Stimulated activated CD4-positive, alpha-beta T cell treated with anti-CD3 and anti-CD28 coated beads, Interleukin-4, amount 100 ng/mL, for 4 hours (primary cell): ENCODE data around the gene ATP13A3.
A peak's percentile ranks its signal among the peaks of the same experiment; 100 is the strongest.
"Not testable (repeated sequence)": the region's sequence is repeated elsewhere in the genome, so short reads cannot be mapped to it uniquely, and the experiment has no call there.

Source experiments
- DNase-seq, 2 experiments: peaks; one replicate each; pipeline ENCODE4 v3.0.0-alpha.2; 2020

ATP13A3 gene

GRCh38 chr3:194486540-194487288, at the start of gene ATP13A3:
Gene ATP13A3, minus strand, starts transcription at chr3:194487002. Its CDS starts 24,812 bp downstream, at chr3:194462190.
- peak; percentile 85 to 89 for DNase-seq

- DNase-seq = not testable (repeated sequence)
These were observed 48.4 kb upstream of the ATP13A3 start for GRCh38 chr3:194535199-194535598.

- no peak for DNase-seq
These were observed 47.4 kb upstream of the ATP13A3 start for GRCh38 chr3:194534243-194534642.

- DNase-seq = no peak
These were observed 45.8 kb upstream of the ATP13A3 start for GRCh38 chr3:194532591-194532990.

- DNase-seq = no peak
These were observed 40.9 kb upstream of the ATP13A3 start for GRCh38 chr3:194527726-194528125.

- DNase-seq = no peak
These were observed 39.4 kb upstream of the ATP13A3 start for GRCh38 chr3:194526164-194526563.

GRCh38 chr3:194522579-194523046, 35.8 kb upstream of the ATP13A3 start:
- DNase-seq = no peak

GRCh38 chr3:194521510-194522260, 34.9 kb upstream of the ATP13A3 start:
- DNase-seq = no peak

GRCh38 chr3:194520682-194521162, 33.9 kb upstream of the ATP13A3 start:
- peak; percentile 56 to 68 for DNase-seq

- peak in 1 of 2 experiments; percentile 5 for DNase-seq
These were observed 33.4 kb upstream of the ATP13A3 start for GRCh38 chr3:194520201-194520600.

GRCh38 chr3:194518652-194519051, 31.9 kb upstream of the ATP13A3 start:
- no peak for DNase-seq

- DNase-seq = no peak
These were observed 30.5 kb upstream of the ATP13A3 start for GRCh38 chr3:194517333-194517732.

GRCh38 chr3:194514626-194515025, 27.8 kb upstream of the ATP13A3 start:
- no peak for DNase-seq

GRCh38 chr3:194512895-194513601, 26.2 kb upstream of the ATP13A3 start:
- DNase-seq = no peak

- DNase-seq = no peak
These were observed 22.0 kb upstream of the ATP13A3 start for GRCh38 chr3:194508491-194509453.

GRCh38 chr3:194507571-194507970, 20.8 kb upstream of the ATP13A3 start:
- DNase-seq = no peak

GRCh38 chr3:194505791-194506415, 19.1 kb upstream of the ATP13A3 start:
- no peak for DNase-seq

GRCh38 chr3:194504861-194505260, 18.1 kb upstream of the ATP13A3 start:
- DNase-seq = no peak

GRCh38 chr3:194504146-194504545, 17.3 kb upstream of the ATP13A3 start:
- DNase-seq = no peak

- no peak for DNase-seq
These were observed 16.3 kb upstream of the ATP13A3 start for GRCh38 chr3:194503081-194503531.

- DNase-seq = no peak
These were observed 13.4 kb upstream of the ATP13A3 start for GRCh38 chr3:194500198-194500597.
